AG04450 (cell line): ENCODE data around the gene NOXA1. TPM values are rescaled to one million over a fixed set of nuclear protein-coding genes. Genes with fewer than 3 reads are reported as not detected.

Source experiments
- CTCF ChIA-PET: fragments of 300-600, 350-600 bp; formaldehyde crosslinking; extraction: SDS; loops from one replicate; lab custom pipeline; 2022; ENCODE audit warnings: antibody characterized with exemption, inconsistent platforms; lab: Charles Lee
- POLR2A ChIA-PET: fragments of 350-600 bp; formaldehyde crosslinking; extraction: SDS; loops from one replicate; lab custom pipeline; 2021; ENCODE audit warnings: antibody characterized with exemption, inconsistent platforms; lab: Yijun Ruan, JAX
- DNase-seq: peaks from one replicate; pipeline ENCODE4 v3.0.0-alpha.2; 2011; ENCODE audit warnings: low read depth, low spot score
- H3K27ac ChIP-seq: one replicate; pipeline ENCODE4 v1.5.1; 2012; ENCODE audit warnings: low read depth, low read length, control low read depth
- H3K27me3 ChIP-seq: one replicate; pipeline ENCODE4 v1.6.0; 2012; ENCODE audit warnings: low read length; ENCODE audit not compliant: control insufficient read depth, insufficient read depth
- H3K4me3 ChIP-seq: 2 replicates; pipeline ENCODE4 v1.5.1; 2011; ENCODE audit warnings: mild to moderate bottlenecking, low read depth, low read length, control low read depth
- H3K9me3 ChIP-seq: 2 replicates; pipeline ENCODE4 v1.5.1; 2012; ENCODE audit warnings: low read length; ENCODE audit not compliant: control insufficient read depth, insufficient read depth
- CTCF ChIP-seq: IDR thresholded peaks from 2 replicates; pipeline ENCODE4 v1.5.1; 2011; ENCODE audit warnings: low read depth, low read length, control low read depth, inconsistent platforms
- polyA plus RNA-seq: library from polyadenylated mRNA; depleted of rRNA; stranded (reverse); fragments of >200 nt; gene quantifications from 2 replicates; pipeline ENCODE4 v1.2.3, GENCODE V29; 2011

The NOXA1 gene
- polyA plus RNA-seq, 1 experiment = 0.06 TPM

- TF ChIP-seq CTCF = no peak
- H3K27me3 ChIP-seq = peaks cover 2% of the 10 kb centered on the region
- ChIA-PET CTCF (no interaction called here), POLR2A (interaction anchor here (0.6 kb wide), 1 partner anchor 16 kb away, joined by 3 read pairs; no protein-coding TSS in a partner anchor)
- H3K9me3 ChIP-seq = no peaks in the 10 kb centered on the region; the same call in 1 of the 2 replicates
- no peak overlapping the region for H3K27ac ChIP-seq
- no peak overlapping the region for H3K4me3 ChIP-seq
- DNase-seq = no peak
These were observed 35.2 kb upstream of the NOXA1 start for GRCh38 chr9:137387891-137388560.

DNA sequence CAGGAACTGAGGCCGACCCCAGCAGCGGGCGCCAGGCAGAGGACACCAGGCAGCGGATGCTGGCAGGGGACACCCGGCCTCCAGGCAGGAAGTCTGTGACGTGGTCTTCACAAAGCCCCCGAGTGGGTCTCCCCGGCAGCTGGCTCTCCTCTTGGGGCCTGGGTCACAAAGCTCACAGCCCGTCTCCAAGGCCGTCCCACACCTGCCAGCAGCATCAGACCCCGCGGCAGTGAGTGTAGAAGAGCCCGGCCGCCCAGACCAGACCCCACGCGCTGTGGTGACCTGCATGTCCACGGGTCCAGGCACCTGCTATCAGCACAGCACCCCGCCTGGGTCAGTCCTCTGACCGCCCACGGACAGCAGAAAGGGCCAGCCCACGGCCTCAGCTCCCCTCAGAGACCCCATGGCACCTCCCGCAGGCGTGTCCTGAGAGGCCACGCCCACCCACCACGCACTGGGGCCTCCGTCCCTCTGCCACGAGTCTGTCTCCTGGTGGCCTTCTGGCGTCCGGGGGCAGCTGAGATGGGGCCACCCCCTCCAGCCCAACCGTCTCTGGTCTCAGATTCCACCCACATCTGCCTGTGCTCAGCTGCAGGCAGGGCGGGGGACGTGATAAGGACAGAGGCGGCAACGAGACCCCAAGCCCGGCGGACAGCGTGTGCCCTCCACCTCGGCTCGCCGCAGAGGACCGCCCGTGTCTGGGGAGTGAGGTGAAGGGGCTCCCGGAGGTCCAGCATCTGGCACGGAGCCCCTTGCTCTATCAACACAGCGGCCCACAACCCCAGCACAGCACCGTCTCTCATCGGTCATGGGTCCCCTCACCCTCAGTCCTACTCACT is 34.4 kb upstream of the NOXA1 start:
- POLR2A ChIA-PET = no interaction called here
- no peak overlapping the region for H3K4me3 ChIP-seq
- DNase-seq = no peak
- no peak for TF ChIP-seq CTCF
- peaks cover 2% of the 10 kb centered on the region for H3K27me3 ChIP-seq
- CTCF ChIA-PET = no interaction called here
- H3K27ac ChIP-seq = no peak overlapping the region
- no peaks in the 10 kb centered on the region; the same call in 1 of the 2 replicates for H3K9me3 ChIP-seq

- no peak for TF ChIP-seq CTCF
- POLR2A ChIA-PET = no interaction called here
- CTCF ChIA-PET = no interaction called here
- Histone ChIP-seq H3K9me3 (no peaks in the 10 kb centered on the region; the same call in 1 of the 2 replicates), H3K27ac (no peak overlapping the region), H3K4me3 (no peak overlapping the region), H3K27me3 (peaks cover 2% of the 10 kb centered on the region)
- no peak for DNase-seq
These were observed 33.8 kb upstream of the NOXA1 start for GRCh38 chr9:137389428-137389746.

GRCh38 chr9:137390553-137391410 is 32.4 kb upstream of the NOXA1 start:
- POLR2A ChIA-PET = no interaction called here
- CTCF ChIA-PET = no interaction called here
- DNase-seq = no peak
- Histone ChIP-seq H3K27me3 (peaks cover 2% of the 10 kb centered on the region), H3K4me3 (no peak overlapping the region), H3K27ac (no peak overlapping the region), H3K9me3 (no peaks in the 10 kb centered on the region; the same call in 1 of the 2 replicates)
- no peak for TF ChIP-seq CTCF
